ENCODE measurements around the gene HSPB8. TPM values are rescaled to one million over a fixed set of nuclear protein-coding genes. Genes with fewer than 3 reads are reported as not detected.

Gene HSPB8
- total RNA-seq, 6 experiments from 2014 or later, result 0.68 to 15.9 (median 2.5) TPM

DNA sequence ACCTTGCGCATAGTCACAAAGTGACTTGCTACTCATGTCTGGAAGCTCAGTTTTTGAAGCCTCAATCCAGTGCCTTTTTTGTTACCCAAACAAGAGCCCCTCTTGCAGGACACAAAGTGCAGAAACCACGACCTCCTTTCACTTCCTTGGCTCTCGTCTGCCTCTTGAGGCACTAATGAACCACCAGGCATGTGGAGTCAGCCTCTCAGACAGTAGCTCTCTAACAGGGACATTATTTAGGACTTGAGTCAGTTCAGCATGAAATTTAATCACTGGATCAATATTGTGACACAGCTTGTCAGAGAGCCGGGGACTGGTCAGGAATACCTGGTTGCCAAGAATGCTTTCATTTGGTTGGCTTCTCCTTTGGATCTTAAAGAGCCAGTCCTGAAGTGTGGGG is 46.7 kb downstream of the HSPB8 start:
- ATAC-seq, result no peak
- no peaks in the 10 kb centered on the region for H3K9me3 ChIP-seq

DNA sequence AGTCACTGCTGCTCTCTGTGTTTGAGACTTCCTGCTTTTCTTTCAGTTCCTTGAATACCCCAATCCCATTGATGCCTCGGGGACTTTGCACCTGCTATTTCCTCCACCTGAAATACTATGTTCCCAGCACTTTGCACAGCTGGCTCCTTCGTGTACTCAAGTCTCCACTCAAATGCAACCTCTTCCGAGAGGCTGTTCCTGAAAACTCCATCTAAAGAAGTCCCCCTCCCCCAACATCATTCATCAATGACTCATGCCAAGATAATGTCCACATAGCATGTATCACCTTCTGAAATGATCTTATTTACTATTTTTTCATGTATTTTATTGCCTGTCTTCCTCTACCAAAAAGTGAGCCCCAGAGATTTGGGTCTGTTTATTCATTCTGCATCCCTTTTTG is 48.6 kb downstream of the HSPB8 start:
- ATAC-seq, result no peak
- WGBS (ENCODE audit: insufficient coverage, low coverage, low lambda C conversion rate, missing lambda C conversion rate), result 25% methylated on average over 3 of the region's 3 CpGs
- Histone ChIP-seq H3K4me1 (no peaks in the 10 kb centered on the region), H3K27me3 (no peaks in the 10 kb centered on the region), H3K9me3 (no peaks in the 10 kb centered on the region), H3K27ac (no peak overlapping the region), H3K4me3 (no peak overlapping the region), H3K36me3 (no peaks in the 10 kb centered on the region)
- TF ChIP-seq CTCF (IDR thresholded peaks at IDR 0.05) (no peak), POLR2A (IDR thresholded peaks at IDR 0.05) (no peak)
- intact Hi-C loops (cut with DNase I), result no loop called here
- no peak for DNase-seq

More for the DNA sequence above, 46.7 kb downstream of the HSPB8 start:
- intact Hi-C loops (cut with DNase I), result no loop called here
- TF ChIP-seq POLR2A (IDR thresholded peaks at IDR 0.05), result no peak
- no peak for TF ChIP-seq CTCF (IDR thresholded peaks at IDR 0.05)
- H3K27me3 ChIP-seq, result no peaks in the 10 kb centered on the region
- WGBS (ENCODE audit: insufficient coverage, low coverage, low lambda C conversion rate, missing lambda C conversion rate), result 27% methylated on average over 2 of the region's 4 CpGs
- H3K4me1 ChIP-seq, result no peaks in the 10 kb centered on the region
- H3K27ac ChIP-seq, result no peak overlapping the region
- H3K4me3 ChIP-seq, result no peak overlapping the region
- H3K36me3 ChIP-seq, result no peaks in the 10 kb centered on the region
- DNase-seq, result no peak

DNA sequence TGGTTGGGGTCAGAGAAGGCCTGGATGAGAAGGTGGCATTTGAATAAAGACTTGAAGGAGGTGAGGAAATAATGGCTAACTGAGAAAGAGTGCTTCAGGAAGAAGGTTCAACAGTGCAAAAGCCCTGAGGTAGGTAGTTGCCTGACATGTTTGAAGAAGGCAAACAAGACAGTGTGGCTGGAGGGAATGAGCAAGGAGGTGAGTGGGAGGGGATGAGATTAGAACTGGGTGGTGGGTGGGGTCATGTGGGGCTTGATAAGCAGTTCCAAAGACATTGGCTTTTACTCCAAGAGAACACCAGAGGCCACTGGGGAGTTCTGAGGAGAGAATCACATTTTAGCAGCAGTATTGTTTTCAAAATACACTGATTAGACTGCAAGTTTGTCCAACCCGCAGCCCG is 50.5 kb downstream of the HSPB8 start:
- TF ChIP-seq CTCF (IDR thresholded peaks at IDR 0.05) (no peak), POLR2A (IDR thresholded peaks at IDR 0.05) (no peak)
- intact Hi-C loops (cut with DNase I), result no loop called here
- no peaks in the 10 kb centered on the region for H3K27me3 ChIP-seq
- H3K4me1 ChIP-seq, result no peaks in the 10 kb centered on the region
- H3K9me3 ChIP-seq, result no peaks in the 10 kb centered on the region
- no peaks in the 10 kb centered on the region for H3K36me3 ChIP-seq
- H3K4me3 ChIP-seq, result no peak overlapping the region
- ATAC-seq (no peak), DNase-seq (no peak)
- 72% methylated on average over 2 of the region's 2 CpGs for WGBS (ENCODE audit: insufficient coverage, low coverage, low lambda C conversion rate, missing lambda C conversion rate)
- H3K27ac ChIP-seq, result no peak overlapping the region

GRCh38 chr12:119229837-119230236 is 51.1 kb downstream of the HSPB8 start:
- TF ChIP-seq CTCF (IDR thresholded peaks at IDR 0.05), result no peak
- TF ChIP-seq POLR2A (IDR thresholded peaks at IDR 0.05), result no peak
- ATAC-seq, result peak in 2 of 4 donors; percentile 58 to 70
- Histone ChIP-seq H3K4me1 (no peaks in the 10 kb centered on the region), H3K36me3 (no peaks in the 10 kb centered on the region), H3K4me3 (peak overlapping the region in 1 of 3 donors; percentile 5), H3K27me3 (no peaks in the 10 kb centered on the region), H3K9me3 (no peaks in the 10 kb centered on the region), H3K27ac (no peak overlapping the region)
- intact Hi-C loops (cut with DNase I), result no loop called here
- 17% methylated on average over 9 of the region's 9 CpGs for WGBS (ENCODE audit: insufficient coverage, low coverage, low lambda C conversion rate, missing lambda C conversion rate)
- DNase-seq, result no peak

- Histone ChIP-seq H3K4me1 (no peaks in the 10 kb centered on the region), H3K36me3 (no peaks in the 10 kb centered on the region), H3K27ac (no peak overlapping the region), H3K9me3 (no peaks in the 10 kb centered on the region), H3K27me3 (no peaks in the 10 kb centered on the region), H3K4me3 (no peak overlapping the region)
- WGBS (ENCODE audit: insufficient coverage, low coverage, low lambda C conversion rate, missing lambda C conversion rate), result 43% methylated on average over 5 of the region's 5 CpGs
- ATAC-seq (no peak), DNase-seq (no peak)
- intact Hi-C loops (cut with DNase I), result no loop called here
- TF ChIP-seq CTCF (IDR thresholded peaks at IDR 0.05) (no peak), POLR2A (IDR thresholded peaks at IDR 0.05) (no peak)
These were observed 52.1 kb downstream of the HSPB8 start for GRCh38 chr12:119230807-119231206.

Measured in right lobe of liver (tissue), 6 donors.